ENCODE results near the gene FBXO17. TPM values are rescaled to one million over a fixed set of nuclear protein-coding genes. Genes with fewer than 3 reads are reported as not detected.

FBXO17 gene
- total and polyA plus RNA-seq, 2 of the 13 experiments (the other 11 are each of a cell fraction or from before 2014, with no cell fraction given) = 22.1 to 58.7 TPM

DNA sequence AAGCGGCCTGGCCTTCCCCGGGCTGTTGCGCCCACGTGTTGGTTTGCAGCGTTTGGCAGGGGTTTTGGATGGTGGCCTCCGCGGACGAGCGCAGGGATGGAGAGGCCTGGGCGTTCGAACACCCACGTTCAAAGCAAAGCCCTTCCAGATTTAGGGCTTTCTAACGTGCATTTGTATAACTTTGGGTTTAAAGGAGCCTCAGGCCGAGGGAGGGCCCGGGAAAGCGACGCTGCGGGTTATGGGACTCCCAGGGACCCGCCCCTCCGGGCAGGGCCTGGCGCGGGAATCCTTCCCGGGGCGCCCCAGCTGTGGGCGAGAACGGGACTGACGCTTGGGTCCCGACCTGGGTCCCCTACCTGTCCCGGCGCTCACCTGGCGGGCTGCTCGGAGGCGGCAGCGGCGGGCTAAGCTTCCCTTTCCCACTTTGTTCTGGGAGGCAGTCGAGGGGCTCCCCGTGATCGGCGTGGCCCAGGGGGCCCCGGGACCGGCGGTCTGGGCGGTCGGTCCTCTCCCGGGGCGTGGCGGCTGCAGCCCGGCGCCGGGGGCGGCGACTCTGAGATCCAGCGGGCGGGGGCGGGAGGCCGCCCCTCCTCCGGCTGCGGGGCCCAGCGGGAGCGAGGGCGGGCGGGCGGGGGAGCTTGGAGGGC is at the start of gene FBXO17 (continued):
- TF ChIP-seq FOSL2 (CRISPR knock-in tag; IDR thresholded peaks at IDR 0.05) (no peak; the same call in 1 of the 2 replicates), HNRNPH1 (optimal IDR thresholded peaks at IDR 0.05; ENCODE audit: low read depth, low read length) (no peak), BRD4 (CRISPR knock-in tag; IDR thresholded peaks at IDR 0.05) (no peak), ZNF205 (CRISPR knock-in tag; IDR thresholded peaks at IDR 0.05) (no peak), WIZ (CRISPR knock-in tag; IDR thresholded peaks at IDR 0.05) (no peak), MAFF (IDR thresholded peaks at IDR 0.05; ENCODE audit: low read depth, low read length) (no peak), SKIL (CRISPR knock-in tag; IDR thresholded peaks at IDR 0.05; ENCODE audit: borderline replicate concordance) (peak; percentile 39; the same call in 1 of the 2 replicates), DNMT3B (CRISPR knock-in tag; conservative IDR thresholded peaks at IDR 0.05) (no peak), TRIM24 (CRISPR knock-in tag; IDR thresholded peaks at IDR 0.05) (no peak), SIX1 (CRISPR knock-in tag; IDR thresholded peaks at IDR 0.05; ENCODE audit: borderline replicate concordance) (no peak), ADNP (CRISPR knock-in tag; IDR thresholded peaks at IDR 0.05) (no peak), KLF16 (CRISPR knock-in tag; IDR thresholded peaks at IDR 0.05) (peak in 1 of 2 experiments; percentile 61; a peak in 1 of 4 replicates), NR2F2 (IDR thresholded peaks at IDR 0.05; ENCODE audit: borderline replicate concordance, low read depth) (no peak), ZNF138 (CRISPR knock-in tag; IDR thresholded peaks at IDR 0.05; ENCODE audit: low read depth) (peak; percentile 41; the same call in 1 of the 2 replicates), ZNF749 (CRISPR knock-in tag; IDR thresholded peaks at IDR 0.05; ENCODE audit: borderline replicate concordance) (no peak), ZNF232 (CRISPR knock-in tag; IDR thresholded peaks at IDR 0.05; ENCODE audit: borderline replicate concordance) (peak; percentile 50; the same call in 1 of the 2 replicates)
- TF ChIP-seq, protein P1, sequence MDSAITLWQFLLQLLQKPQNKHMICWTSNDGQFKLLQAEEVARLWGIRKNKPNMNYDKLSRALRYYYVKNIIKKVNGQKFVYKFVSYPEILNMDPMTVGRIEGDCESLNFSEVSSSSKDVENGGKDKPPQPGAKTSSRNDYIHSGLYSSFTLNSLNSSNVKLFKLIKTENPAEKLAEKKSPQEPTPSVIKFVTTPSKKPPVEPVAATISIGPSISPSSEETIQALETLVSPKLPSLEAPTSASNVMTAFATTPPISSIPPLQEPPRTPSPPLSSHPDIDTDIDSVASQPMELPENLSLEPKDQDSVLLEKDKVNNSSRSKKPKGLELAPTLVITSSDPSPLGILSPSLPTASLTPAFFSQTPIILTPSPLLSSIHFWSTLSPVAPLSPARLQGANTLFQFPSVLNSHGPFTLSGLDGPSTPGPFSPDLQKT (CRISPR knock-in tag; IDR thresholded peaks at IDR 0.05; ENCODE audit: borderline replicate concordance) = no peak
- TF ChIP-seq, protein P2, sequence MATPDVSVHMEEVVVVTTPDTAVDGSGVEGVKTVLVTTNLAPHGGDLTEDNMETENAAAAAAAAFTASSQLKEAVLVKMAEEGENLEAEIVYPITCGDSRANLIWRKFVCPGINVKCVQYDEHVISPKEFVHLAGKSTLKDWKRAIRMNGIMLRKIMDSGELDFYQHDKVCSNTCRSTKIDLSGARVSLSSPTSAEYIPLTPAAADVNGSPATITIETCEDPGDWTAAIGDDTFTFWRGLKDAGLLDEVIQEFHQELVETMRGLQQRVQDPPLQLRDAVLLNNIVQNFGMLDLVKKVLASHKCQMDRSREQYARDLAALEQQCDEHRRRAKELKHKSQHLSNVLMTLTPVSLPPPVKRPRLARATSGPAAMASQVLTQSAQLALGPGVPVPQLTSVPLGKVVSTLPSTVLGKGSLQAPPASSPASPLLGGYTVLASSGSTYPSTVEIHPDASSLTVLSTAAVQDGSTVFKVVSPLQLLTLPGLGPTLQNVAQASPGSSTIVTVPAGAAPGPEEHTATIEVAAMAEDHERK (CRISPR knock-in tag; IDR thresholded peaks at IDR 0.05; ENCODE audit: low read depth) = no peak
- TF ChIP-seq, protein P3, sequence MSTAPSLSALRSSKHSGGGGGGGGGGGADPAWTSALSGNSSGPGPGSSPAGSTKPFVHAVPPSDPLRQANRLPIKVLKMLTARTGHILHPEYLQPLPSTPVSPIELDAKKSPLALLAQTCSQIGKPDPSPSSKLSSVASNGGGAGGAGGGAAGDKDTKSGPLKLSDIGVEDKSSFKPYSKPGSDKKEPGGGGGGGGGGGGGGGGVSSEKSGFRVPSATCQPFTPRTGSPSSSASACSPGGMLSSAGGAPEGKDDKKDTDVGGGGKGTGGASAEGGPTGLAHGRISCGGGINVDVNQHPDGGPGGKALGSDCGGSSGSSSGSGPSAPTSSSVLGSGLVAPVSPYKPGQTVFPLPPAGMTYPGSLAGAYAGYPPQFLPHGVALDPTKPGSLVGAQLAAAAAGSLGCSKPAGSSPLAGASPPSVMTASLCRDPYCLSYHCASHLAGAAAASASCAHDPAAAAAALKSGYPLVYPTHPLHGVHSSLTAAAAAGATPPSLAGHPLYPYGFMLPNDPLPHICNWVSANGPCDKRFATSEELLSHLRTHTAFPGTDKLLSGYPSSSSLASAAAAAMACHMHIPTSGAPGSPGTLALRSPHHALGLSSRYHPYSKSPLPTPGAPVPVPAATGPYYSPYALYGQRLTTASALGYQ (CRISPR knock-in tag; IDR thresholded peaks at IDR 0.05) = no peak; the same call in 1 of the 2 replicates
- TF ChIP-seq, protein P4, sequence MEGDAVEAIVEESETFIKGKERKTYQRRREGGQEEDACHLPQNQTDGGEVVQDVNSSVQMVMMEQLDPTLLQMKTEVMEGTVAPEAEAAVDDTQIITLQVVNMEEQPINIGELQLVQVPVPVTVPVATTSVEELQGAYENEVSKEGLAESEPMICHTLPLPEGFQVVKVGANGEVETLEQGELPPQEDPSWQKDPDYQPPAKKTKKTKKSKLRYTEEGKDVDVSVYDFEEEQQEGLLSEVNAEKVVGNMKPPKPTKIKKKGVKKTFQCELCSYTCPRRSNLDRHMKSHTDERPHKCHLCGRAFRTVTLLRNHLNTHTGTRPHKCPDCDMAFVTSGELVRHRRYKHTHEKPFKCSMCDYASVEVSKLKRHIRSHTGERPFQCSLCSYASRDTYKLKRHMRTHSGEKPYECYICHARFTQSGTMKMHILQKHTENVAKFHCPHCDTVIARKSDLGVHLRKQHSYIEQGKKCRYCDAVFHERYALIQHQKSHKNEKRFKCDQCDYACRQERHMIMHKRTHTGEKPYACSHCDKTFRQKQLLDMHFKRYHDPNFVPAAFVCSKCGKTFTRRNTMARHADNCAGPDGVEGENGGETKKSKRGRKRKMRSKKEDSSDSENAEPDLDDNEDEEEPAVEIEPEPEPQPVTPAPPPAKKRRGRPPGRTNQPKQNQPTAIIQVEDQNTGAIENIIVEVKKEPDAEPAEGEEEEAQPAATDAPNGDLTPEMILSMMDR (CRISPR knock-in tag; IDR thresholded peaks at IDR 0.05) = no peak
- TF ChIP-seq, protein P5, sequence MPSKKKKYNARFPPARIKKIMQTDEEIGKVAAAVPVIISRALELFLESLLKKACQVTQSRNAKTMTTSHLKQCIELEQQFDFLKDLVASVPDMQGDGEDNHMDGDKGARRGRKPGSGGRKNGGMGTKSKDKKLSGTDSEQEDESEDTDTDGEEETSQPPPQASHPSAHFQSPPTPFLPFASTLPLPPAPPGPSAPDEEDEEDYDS (CRISPR knock-in tag; IDR thresholded peaks at IDR 0.05) = 0 out of 2 replicates have a peak, but pooled peaks have one; percentile 5
